ENCODE data around the gene LRRFIP1. TPM values are rescaled to one million over a fixed set of nuclear protein-coding genes. Genes with fewer than 3 reads are reported as not detected.

The LRRFIP1 gene
- polyA plus RNA-seq, 1 donor from 2014 or later, result 96.3 TPM

GRCh38 chr2:237734905-237735623 lies 107.7 kb downstream of the LRRFIP1 start:
- TF ChIP-seq MXI1 (conservative IDR thresholded peaks at IDR 0.05; ENCODE audit: poor library complexity, severe bottlenecking), result no peak
- no peak for TF ChIP-seq EP300 (conservative IDR thresholded peaks at IDR 0.05; ENCODE audit: poor library complexity, severe bottlenecking)
- TF ChIP-seq TAF1 (IDR thresholded peaks at IDR 0.05; ENCODE audit: low read depth), result no peak
- TF ChIP-seq POLR2AphosphoS5 (IDR thresholded peaks at IDR 0.05), result no peak
- no peak for TF ChIP-seq REST (IDR thresholded peaks at IDR 0.05; ENCODE audit: borderline replicate concordance)
- TF ChIP-seq EZH2 (IDR thresholded peaks at IDR 0.05; ENCODE audit: borderline replicate concordance, insufficient read depth, low read length, poor library complexity, severe bottlenecking), result no peak
- TF ChIP-seq SMC3 (conservative IDR thresholded peaks at IDR 0.05; ENCODE audit: poor library complexity), result no peak
- TF ChIP-seq RAD21 (conservative IDR thresholded peaks at IDR 0.05), result no peak
- TF ChIP-seq CTCF (IDR thresholded peaks at IDR 0.05; ENCODE audit: poor library complexity, severe bottlenecking), result no peak
- Histone ChIP-seq H3K27me3 (ENCODE audit: insufficient read depth, low read depth, low read length) (no peaks in the 10 kb centered on the region), H3K9ac (ENCODE audit: low read length) (no peak overlapping the region), H3K4me2 (ENCODE audit: low read length) (no peak overlapping the region), H3K9me2 (ENCODE audit: insufficient read depth, low read length) (no peaks in the 10 kb centered on the region), H3K9me3 (ENCODE audit: low read length) (no peaks in the 10 kb centered on the region), H3K27ac (ENCODE audit: low read length) (no peak overlapping the region), H3F3A (ENCODE audit: insufficient read depth, low read length, poor library complexity, severe bottlenecking) (no peaks in the 10 kb centered on the region), H3K79me2 (replicated peaks; ENCODE audit: insufficient read depth, low read length) (no peaks in the 10 kb centered on the region), H2AFZ (ENCODE audit: low read depth, low read length) (no peak overlapping the region), H3K4me3 (ENCODE audit: low read length) (no peak overlapping the region), H3K36me3 (ENCODE audit: insufficient read depth, low read length) (peaks cover 10% of the 10 kb centered on the region), H4K20me1 (ENCODE audit: insufficient read depth) (no peaks in the 10 kb centered on the region)

- Histone ChIP-seq H3K27ac (ENCODE audit: low read length) (no peak overlapping the region), H3K9me3 (ENCODE audit: low read length) (no peaks in the 10 kb centered on the region), H3K4me3 (ENCODE audit: low read length) (no peak overlapping the region), H3F3A (ENCODE audit: insufficient read depth, low read length, poor library complexity, severe bottlenecking) (no peaks in the 10 kb centered on the region), H3K79me2 (replicated peaks; ENCODE audit: insufficient read depth, low read length) (no peaks in the 10 kb centered on the region), H4K20me1 (ENCODE audit: insufficient read depth) (no peaks in the 10 kb centered on the region), H3K9me2 (ENCODE audit: insufficient read depth, low read length) (no peaks in the 10 kb centered on the region), H3K9ac (ENCODE audit: low read length) (no peak overlapping the region), H3K4me2 (ENCODE audit: low read length) (no peak overlapping the region), H3K36me3 (ENCODE audit: insufficient read depth, low read length) (peaks cover 10% of the 10 kb centered on the region), H3K27me3 (ENCODE audit: insufficient read depth, low read depth, low read length) (no peaks in the 10 kb centered on the region), H2AFZ (ENCODE audit: low read depth, low read length) (no peak overlapping the region)
- TF ChIP-seq CTCF (IDR thresholded peaks at IDR 0.05; ENCODE audit: poor library complexity, severe bottlenecking), result no peak
- no peak for TF ChIP-seq SMC3 (conservative IDR thresholded peaks at IDR 0.05; ENCODE audit: poor library complexity)
- no peak for TF ChIP-seq REST (IDR thresholded peaks at IDR 0.05; ENCODE audit: borderline replicate concordance)
- TF ChIP-seq RAD21 (conservative IDR thresholded peaks at IDR 0.05), result no peak
- no peak for TF ChIP-seq EP300 (conservative IDR thresholded peaks at IDR 0.05; ENCODE audit: poor library complexity, severe bottlenecking)
- no peak for TF ChIP-seq POLR2AphosphoS5 (IDR thresholded peaks at IDR 0.05)
- no peak for TF ChIP-seq TAF1 (IDR thresholded peaks at IDR 0.05; ENCODE audit: low read depth)
- TF ChIP-seq EZH2 (IDR thresholded peaks at IDR 0.05; ENCODE audit: borderline replicate concordance, insufficient read depth, low read length, poor library complexity, severe bottlenecking), result no peak
- no peak for TF ChIP-seq MXI1 (conservative IDR thresholded peaks at IDR 0.05; ENCODE audit: poor library complexity, severe bottlenecking)
These were observed 108.4 kb downstream of the LRRFIP1 start for GRCh38 chr2:237735798-237736197.
